Amygdala (tissue), 56 donors: Measurements from ENCODE around the gene LSM10.
A peak's percentile ranks its signal among the peaks of the same experiment; 100 is the strongest.

ENCODE experiments used
- DNase-seq, 56 donors: peaks; one replicate each; lab custom pipeline; 2025; lab: John Stamatoyannopoulos, UW

The LSM10 gene

GRCh38 chr1:36355811-36356210, 41.9 kb downstream of the LSM10 start:
- DNase-seq: no peak

- DNase-seq: no peak
These were observed 43.2 kb downstream of the LSM10 start for GRCh38 chr1:36354486-36354885.

- DNase-seq: no peak
These were observed 44.5 kb downstream of the LSM10 start for GRCh38 chr1:36352910-36353878.

- DNase-seq: no peak
These were observed 45.4 kb downstream of the LSM10 start for GRCh38 chr1:36352125-36352909.

- DNase-seq: peak in 15 of 56 donors; percentile 5 to 33 (median 21)
These were observed 46.3 kb downstream of the LSM10 start for GRCh38 chr1:36351227-36351977.

- DNase-seq: peak in 2 of 56 donors; percentile 12 to 33
These were observed 47.0 kb downstream of the LSM10 start for GRCh38 chr1:36350659-36351226.

GRCh38 chr1:36349839-36350238, 47.9 kb downstream of the LSM10 start:
- peak in 2 of 56 donors; percentile 4 to 9 for DNase-seq

- no peak for DNase-seq
These were observed 48.5 kb downstream of the LSM10 start for GRCh38 chr1:36349241-36349671.

GRCh38 chr1:36346741-36347370, 50.9 kb downstream of the LSM10 start:
- DNase-seq: no peak

- DNase-seq: no peak
These were observed 52.4 kb downstream of the LSM10 start for GRCh38 chr1:36345353-36345752.

GRCh38 chr1:36344395-36344680, 53.4 kb downstream of the LSM10 start:
- DNase-seq: no peak

GRCh38 chr1:36343651-36344394, 53.9 kb downstream of the LSM10 start:
- no peak for DNase-seq
